ENCODE results near the gene DGKH.
"Not testable (repeated sequence)": the region's sequence is repeated elsewhere in the genome, so short reads cannot be mapped to it uniquely, and the experiment has no call there.

Gene DGKH

GRCh38 chr13:42211704-42212464, 163.4 kb downstream of the DGKH start:
- Histone ChIP-seq H3K36me3 (ENCODE audit: control insufficient read depth, insufficient read depth, low read length) (no peaks in the 10 kb centered on the region), H3K9ac (ENCODE audit: low read length) (no peak overlapping the region), H3K4me3 (ENCODE audit: low read length) (no peak overlapping the region), H3K9me3 (ENCODE audit: control insufficient read depth, low read length) (no peaks in the 10 kb centered on the region), H3K27me3 (ENCODE audit: control insufficient read depth, insufficient read depth, low read length) (no peaks in the 10 kb centered on the region), H3K4me1 (ENCODE audit: control insufficient read depth, insufficient read depth, low read length) (no peaks in the 10 kb centered on the region)

GRCh38 chr13:42214446-42214845, 166.0 kb downstream of the DGKH start:
- no peaks in the 10 kb centered on the region for H3K36me3 ChIP-seq (ENCODE audit: control insufficient read depth, insufficient read depth, low read length)
- H3K4me3 ChIP-seq (ENCODE audit: low read length): no peak overlapping the region

GRCh38 chr13:42215578-42216421, 167.4 kb downstream of the DGKH start:
- Histone ChIP-seq H3K36me3 (ENCODE audit: control insufficient read depth, insufficient read depth, low read length) (no peaks in the 10 kb centered on the region), H3K9me3 (ENCODE audit: control insufficient read depth, low read length) (no peaks in the 10 kb centered on the region), H3K27me3 (ENCODE audit: control insufficient read depth, insufficient read depth, low read length) (no peaks in the 10 kb centered on the region), H3K4me1 (ENCODE audit: control insufficient read depth, insufficient read depth, low read length) (no peaks in the 10 kb centered on the region), H3K4me3 (ENCODE audit: low read length) (no peak overlapping the region), H3K9ac (ENCODE audit: low read length) (no peak overlapping the region)

More at GRCh38 chr13:42214446-42214845, 166.0 kb downstream of the DGKH start:
- Histone ChIP-seq H3K27me3 (ENCODE audit: control insufficient read depth, insufficient read depth, low read length) (no peaks in the 10 kb centered on the region), H3K9ac (ENCODE audit: low read length) (no peak overlapping the region), H3K4me1 (ENCODE audit: control insufficient read depth, insufficient read depth, low read length) (no peaks in the 10 kb centered on the region), H3K9me3 (ENCODE audit: control insufficient read depth, low read length) (no peaks in the 10 kb centered on the region)

GRCh38 chr13:42216422-42216735, 167.9 kb downstream of the DGKH start:
- Histone ChIP-seq H3K4me1 (ENCODE audit: control insufficient read depth, insufficient read depth, low read length) (no peaks in the 10 kb centered on the region), H3K9me3 (ENCODE audit: control insufficient read depth, low read length) (no peaks in the 10 kb centered on the region), H3K9ac (ENCODE audit: low read length) (no peak overlapping the region), H3K27me3 (ENCODE audit: control insufficient read depth, insufficient read depth, low read length) (no peaks in the 10 kb centered on the region), H3K36me3 (ENCODE audit: control insufficient read depth, insufficient read depth, low read length) (no peaks in the 10 kb centered on the region), H3K4me3 (ENCODE audit: low read length) (no peak overlapping the region)

GRCh38 chr13:42218576-42218975, 170.1 kb downstream of the DGKH start:
- Histone ChIP-seq H3K9ac (ENCODE audit: low read length) (no peak overlapping the region), H3K4me3 (ENCODE audit: low read length) (no peak overlapping the region), H3K4me1 (ENCODE audit: control insufficient read depth, insufficient read depth, low read length) (no peaks in the 10 kb centered on the region), H3K9me3 (ENCODE audit: control insufficient read depth, low read length) (no peaks in the 10 kb centered on the region), H3K27me3 (ENCODE audit: control insufficient read depth, insufficient read depth, low read length) (no peaks in the 10 kb centered on the region), H3K36me3 (ENCODE audit: control insufficient read depth, insufficient read depth, low read length) (no peaks in the 10 kb centered on the region)

GRCh38 chr13:42219051-42219450, 170.6 kb downstream of the DGKH start:
- Histone ChIP-seq H3K27me3 (ENCODE audit: control insufficient read depth, insufficient read depth, low read length) (no peaks in the 10 kb centered on the region), H3K9ac (ENCODE audit: low read length) (no peak overlapping the region), H3K36me3 (ENCODE audit: control insufficient read depth, insufficient read depth, low read length) (no peaks in the 10 kb centered on the region), H3K9me3 (ENCODE audit: control insufficient read depth, low read length) (no peaks in the 10 kb centered on the region), H3K4me1 (ENCODE audit: control insufficient read depth, insufficient read depth, low read length) (no peaks in the 10 kb centered on the region), H3K4me3 (ENCODE audit: low read length) (no peak overlapping the region)

GRCh38 chr13:42219876-42220275, 171.4 kb downstream of the DGKH start:
- Histone ChIP-seq H3K4me1 (ENCODE audit: control insufficient read depth, insufficient read depth, low read length) (no peaks in the 10 kb centered on the region), H3K9me3 (ENCODE audit: control insufficient read depth, low read length) (no peaks in the 10 kb centered on the region), H3K36me3 (ENCODE audit: control insufficient read depth, insufficient read depth, low read length) (no peaks in the 10 kb centered on the region), H3K27me3 (ENCODE audit: control insufficient read depth, insufficient read depth, low read length) (no peaks in the 10 kb centered on the region), H3K9ac (ENCODE audit: low read length) (no peak overlapping the region), H3K4me3 (ENCODE audit: low read length) (no peak overlapping the region)

- Histone ChIP-seq H3K9me3 (ENCODE audit: control insufficient read depth, low read length) (no peaks in the 10 kb centered on the region), H3K27me3 (ENCODE audit: control insufficient read depth, insufficient read depth, low read length) (no peaks in the 10 kb centered on the region), H3K36me3 (ENCODE audit: control insufficient read depth, insufficient read depth, low read length) (no peaks in the 10 kb centered on the region), H3K4me1 (ENCODE audit: control insufficient read depth, insufficient read depth, low read length) (no peaks in the 10 kb centered on the region), H3K4me3 (ENCODE audit: low read length) (no peak overlapping the region), H3K9ac (ENCODE audit: low read length) (no peak overlapping the region)
These were observed 172.8 kb downstream of the DGKH start for GRCh38 chr13:42221121-42221765.

- Histone ChIP-seq H3K4me1 (ENCODE audit: control insufficient read depth, insufficient read depth, low read length) (no peaks in the 10 kb centered on the region), H3K4me3 (ENCODE audit: low read length) (no peak overlapping the region), H3K27me3 (ENCODE audit: control insufficient read depth, insufficient read depth, low read length) (no peaks in the 10 kb centered on the region), H3K36me3 (ENCODE audit: control insufficient read depth, insufficient read depth, low read length) (no peaks in the 10 kb centered on the region), H3K9ac (ENCODE audit: low read length) (no peak overlapping the region), H3K9me3 (ENCODE audit: control insufficient read depth, low read length) (no peaks in the 10 kb centered on the region)
These were observed 175.2 kb downstream of the DGKH start for GRCh38 chr13:42223681-42224080.

- Histone ChIP-seq H3K4me3 (ENCODE audit: low read length) (no peak overlapping the region), H3K4me1 (ENCODE audit: control insufficient read depth, insufficient read depth, low read length) (no peaks in the 10 kb centered on the region), H3K9ac (ENCODE audit: low read length) (no peak overlapping the region), H3K36me3 (ENCODE audit: control insufficient read depth, insufficient read depth, low read length) (no peaks in the 10 kb centered on the region), H3K27me3 (ENCODE audit: control insufficient read depth, insufficient read depth, low read length) (no peaks in the 10 kb centered on the region), H3K9me3 (ENCODE audit: control insufficient read depth, low read length) (no peaks in the 10 kb centered on the region)
These were observed 176.6 kb downstream of the DGKH start for GRCh38 chr13:42225051-42225450.

- not testable (repeated sequence) for H3K9me3 ChIP-seq (ENCODE audit: control insufficient read depth, low read length); H3K36me3 ChIP-seq (ENCODE audit: control insufficient read depth, insufficient read depth, low read length); H3K27me3 ChIP-seq (ENCODE audit: control insufficient read depth, insufficient read depth, low read length); H3K4me1 ChIP-seq (ENCODE audit: control insufficient read depth, insufficient read depth, low read length); H3K9ac ChIP-seq (ENCODE audit: low read length); H3K4me3 ChIP-seq (ENCODE audit: low read length)
These were observed 178.3 kb downstream of the DGKH start for GRCh38 chr13:42226759-42227158.

GRCh38 chr13:42228527-42228926, 180.1 kb downstream of the DGKH start:
- H3K9ac ChIP-seq (ENCODE audit: low read length): no peak overlapping the region

More at GRCh38 chr13:42228527-42228926, 180.1 kb downstream of the DGKH start:
- no peaks in the 10 kb centered on the region for H3K9me3 ChIP-seq (ENCODE audit: control insufficient read depth, low read length)
- H3K4me3 ChIP-seq (ENCODE audit: low read length): no peak overlapping the region
- no peaks in the 10 kb centered on the region for H3K4me1 ChIP-seq (ENCODE audit: control insufficient read depth, insufficient read depth, low read length)
- no peaks in the 10 kb centered on the region for H3K27me3 ChIP-seq (ENCODE audit: control insufficient read depth, insufficient read depth, low read length)
- H3K36me3 ChIP-seq (ENCODE audit: control insufficient read depth, insufficient read depth, low read length): no peaks in the 10 kb centered on the region
